NCI-H2227 (cell line): Measurements from ENCODE around the gene RPS2.
"Not testable (repeated sequence)": the region's sequence is repeated elsewhere in the genome, so short reads cannot be mapped to it uniquely, and the experiment has no call there.

Experiments used
- DNase-seq: peaks from one replicate; lab custom pipeline; 2025; ENCODE audit not compliant: unreplicated experiment; lab: John Stamatoyannopoulos, UW

Gene RPS2

GRCh38 chr16:1920727-1921171 lies 43.9 kb downstream of the RPS2 start:
- DNase-seq: peak; percentile 43

- DNase-seq: not testable (repeated sequence)
Observed at GRCh38 chr16:1920122-1920521, 44.5 kb downstream of the RPS2 start.

- no peak for DNase-seq
Observed at GRCh38 chr16:1919327-1919998, 45.2 kb downstream of the RPS2 start.

GRCh38 chr16:1918351-1919326 lies 46.0 kb downstream of the RPS2 start, which contains the start of gene HS3ST6:
TSS of gene HS3ST6 (minus strand) at chr16:1918415. CDS start at chr16:1918323, 92 bp downstream.
- DNase-seq: peak; percentile 47

GRCh38 chr16:1917665-1918350 lies 46.8 kb downstream of the RPS2 start:
- no peak for DNase-seq

GRCh38 chr16:1917056-1917664 lies 47.5 kb downstream of the RPS2 start:
- no peak for DNase-seq

- no peak for DNase-seq
Observed at GRCh38 chr16:1916640-1916990, 48.0 kb downstream of the RPS2 start.

- DNase-seq: no peak
Observed at GRCh38 chr16:1915732-1916639, 48.6 kb downstream of the RPS2 start.

GRCh38 chr16:1914988-1915387 lies 49.6 kb downstream of the RPS2 start:
- DNase-seq: no peak

GRCh38 chr16:1914084-1914608 lies 50.5 kb downstream of the RPS2 start:
- no peak for DNase-seq

- DNase-seq: no peak
Observed at GRCh38 chr16:1913327-1914083, 51.1 kb downstream of the RPS2 start.

GRCh38 chr16:1912215-1912543 lies 52.4 kb downstream of the RPS2 start:
- DNase-seq: no peak
